ENCODE measurements around the gene INAFM1.

The INAFM1 gene

GRCh38 chr19:47256693-47257410 lies 17.8 kb upstream of the INAFM1 start:
- Histone ChIP-seq H3K9ac (ENCODE audit: low read length) (peak overlapping the region; percentile 51), H2AK5ac (ENCODE audit: low read length) (no peak overlapping the region), H3K4me3 (ENCODE audit: low read length) (no peak overlapping the region), H2BK5ac (ENCODE audit: low read length) (no peak overlapping the region), H3K4ac (ENCODE audit: low read depth, low read length) (no peak overlapping the region), H4K8ac (ENCODE audit: low read depth, low read length) (no peak overlapping the region), H3K27me3 (ENCODE audit: insufficient read depth, low read length, poor library complexity) (no peaks in the 10 kb centered on the region), H3K79me1 (ENCODE audit: low read length) (peaks cover 22% of the 10 kb centered on the region), H3K18ac (ENCODE audit: low read length) (no peak overlapping the region), H3K23ac (ENCODE audit: low read length) (no peak overlapping the region), H3K4me1 (ENCODE audit: control insufficient read depth, low read depth, low read length) (peaks cover 2% of the 10 kb centered on the region), H2BK15ac (replicated peaks; ENCODE audit: low read depth) (no peak overlapping the region), H3K36me3 (ENCODE audit: control insufficient read depth, insufficient read depth, low read length) (peaks cover 7% of the 10 kb centered on the region), H4K5ac (ENCODE audit: low read length) (no peak overlapping the region), H3K27ac (ENCODE audit: low read depth, low read length) (peak overlapping the region; percentile 25), H3K4me2 (ENCODE audit: low read length) (no peak overlapping the region), H3K56ac (ENCODE audit: low read length) (peak overlapping the region; percentile 90), H3K79me2 (ENCODE audit: control insufficient read depth, insufficient read depth, low read length) (peaks cover 12% of the 10 kb centered on the region), H2BK120ac (ENCODE audit: low read depth, low read length) (no peak overlapping the region)
- WGBS (ENCODE audit: extremely low coverage, insufficient coverage, low lambda C conversion rate) = no CpG with 5 or more reads among the region's 52 CpGs
- peak; percentile 99 for DNase-seq

GRCh38 chr19:47257411-47258169 lies 17.1 kb upstream of the INAFM1 start:
- Histone ChIP-seq H2AK5ac (ENCODE audit: low read length) (peak overlapping the region; percentile 59), H3K4ac (ENCODE audit: low read depth, low read length) (no peak overlapping the region), H2BK5ac (ENCODE audit: low read length) (peak overlapping the region; percentile 88), H3K4me2 (ENCODE audit: low read length) (peak overlapping the region; percentile 97), H4K8ac (ENCODE audit: low read depth, low read length) (no peak overlapping the region), H2BK120ac (ENCODE audit: low read depth, low read length) (no peak overlapping the region), H3K23ac (ENCODE audit: low read length) (peak overlapping the region; percentile 94), H3K27me3 (ENCODE audit: insufficient read depth, low read length, poor library complexity) (no peaks in the 10 kb centered on the region), H3K56ac (ENCODE audit: low read length) (peak overlapping the region; percentile 96), H3K79me1 (ENCODE audit: low read length) (peaks cover 23% of the 10 kb centered on the region), H4K5ac (ENCODE audit: low read length) (no peak overlapping the region), H3K27ac (ENCODE audit: low read depth, low read length) (peak overlapping the region; percentile 71), H3K36me3 (ENCODE audit: control insufficient read depth, insufficient read depth, low read length) (peaks cover 7% of the 10 kb centered on the region), H3K18ac (ENCODE audit: low read length) (peak overlapping the region; percentile 78), H2BK15ac (replicated peaks; ENCODE audit: low read depth) (no peak overlapping the region), H3K9ac (ENCODE audit: low read length) (peak overlapping the region; percentile 96), H3K79me2 (ENCODE audit: control insufficient read depth, insufficient read depth, low read length) (peaks cover 12% of the 10 kb centered on the region), H3K4me1 (ENCODE audit: control insufficient read depth, low read depth, low read length) (peaks cover 2% of the 10 kb centered on the region), H3K4me3 (ENCODE audit: low read length) (peak overlapping the region; percentile 65)
- DNase-seq = peak; percentile 88
- no CpG with 5 or more reads among the region's 29 CpGs for WGBS (ENCODE audit: extremely low coverage, insufficient coverage, low lambda C conversion rate)

GRCh38 chr19:47258434-47258833 lies 16.3 kb upstream of the INAFM1 start:
- peaks cover 2% of the 10 kb centered on the region for H3K4me1 ChIP-seq (ENCODE audit: control insufficient read depth, low read depth, low read length)
- no peak overlapping the region for H3K23ac ChIP-seq (ENCODE audit: low read length)
- H3K9ac ChIP-seq (ENCODE audit: low read length) = peak overlapping the region; percentile 96
- no peak overlapping the region for H3K4me3 ChIP-seq (ENCODE audit: low read length)
- peaks cover 12% of the 10 kb centered on the region for H3K79me2 ChIP-seq (ENCODE audit: control insufficient read depth, insufficient read depth, low read length)
- H2BK120ac ChIP-seq (ENCODE audit: low read depth, low read length) = no peak overlapping the region
- H2AK5ac ChIP-seq (ENCODE audit: low read length) = no peak overlapping the region
- H2BK15ac ChIP-seq (replicated peaks; ENCODE audit: low read depth) = no peak overlapping the region
- H3K18ac ChIP-seq (ENCODE audit: low read length) = no peak overlapping the region
- no peak for DNase-seq
- H3K79me1 ChIP-seq (ENCODE audit: low read length) = peaks cover 23% of the 10 kb centered on the region
- no peak overlapping the region for H3K4me2 ChIP-seq (ENCODE audit: low read length)
- peaks cover 7% of the 10 kb centered on the region for H3K36me3 ChIP-seq (ENCODE audit: control insufficient read depth, insufficient read depth, low read length)
- H4K5ac ChIP-seq (ENCODE audit: low read length) = no peak overlapping the region
- no peak overlapping the region for H3K27ac ChIP-seq (ENCODE audit: low read depth, low read length)
- no peak overlapping the region for H3K4ac ChIP-seq (ENCODE audit: low read depth, low read length)
- H3K27me3 ChIP-seq (ENCODE audit: insufficient read depth, low read length, poor library complexity) = no peaks in the 10 kb centered on the region
- H3K56ac ChIP-seq (ENCODE audit: low read length) = peak overlapping the region; percentile 96
- H2BK5ac ChIP-seq (ENCODE audit: low read length) = no peak overlapping the region
- WGBS (ENCODE audit: extremely low coverage, insufficient coverage, low lambda C conversion rate) = no CpG with 5 or more reads among the region's 9 CpGs
- no peak overlapping the region for H4K8ac ChIP-seq (ENCODE audit: low read depth, low read length)

GRCh38 chr19:47258895-47259555 lies 15.7 kb upstream of the INAFM1 start:
- H3K4ac ChIP-seq (ENCODE audit: low read depth, low read length) = no peak overlapping the region
- WGBS (ENCODE audit: extremely low coverage, insufficient coverage, low lambda C conversion rate) = no CpG with 5 or more reads among the region's 6 CpGs
- H3K18ac ChIP-seq (ENCODE audit: low read length) = no peak overlapping the region
- H3K79me1 ChIP-seq (ENCODE audit: low read length) = peaks cover 23% of the 10 kb centered on the region
- no peak overlapping the region for H2AK5ac ChIP-seq (ENCODE audit: low read length)
- no peak overlapping the region for H3K4me3 ChIP-seq (ENCODE audit: low read length)
- no peak overlapping the region for H4K8ac ChIP-seq (ENCODE audit: low read depth, low read length)
- peaks cover 12% of the 10 kb centered on the region for H3K79me2 ChIP-seq (ENCODE audit: control insufficient read depth, insufficient read depth, low read length)
- no peak overlapping the region for H2BK120ac ChIP-seq (ENCODE audit: low read depth, low read length)
- H3K4me1 ChIP-seq (ENCODE audit: control insufficient read depth, low read depth, low read length) = peaks cover 2% of the 10 kb centered on the region
- H3K9ac ChIP-seq (ENCODE audit: low read length) = no peak overlapping the region
- H2BK15ac ChIP-seq (replicated peaks; ENCODE audit: low read depth) = no peak overlapping the region
- peak overlapping the region; percentile 96 for H3K56ac ChIP-seq (ENCODE audit: low read length)
- no peak overlapping the region for H3K27ac ChIP-seq (ENCODE audit: low read depth, low read length)
- H3K27me3 ChIP-seq (ENCODE audit: insufficient read depth, low read length, poor library complexity) = no peaks in the 10 kb centered on the region
- no peak overlapping the region for H4K5ac ChIP-seq (ENCODE audit: low read length)
- no peak overlapping the region for H2BK5ac ChIP-seq (ENCODE audit: low read length)
- H3K4me2 ChIP-seq (ENCODE audit: low read length) = no peak overlapping the region
- peaks cover 7% of the 10 kb centered on the region for H3K36me3 ChIP-seq (ENCODE audit: control insufficient read depth, insufficient read depth, low read length)
- no peak for DNase-seq
- no peak overlapping the region for H3K23ac ChIP-seq (ENCODE audit: low read length)

- Histone ChIP-seq H3K27ac (ENCODE audit: low read depth, low read length) (no peak overlapping the region), H4K8ac (ENCODE audit: low read depth, low read length) (no peak overlapping the region)
Measured at GRCh38 chr19:47260476-47260875, 14.2 kb upstream of the INAFM1 start.

More at GRCh38 chr19:47260476-47260875, 14.2 kb upstream of the INAFM1 start:
- no peak overlapping the region for H3K4ac ChIP-seq (ENCODE audit: low read depth, low read length)
- peaks cover 9% of the 10 kb centered on the region for H3K36me3 ChIP-seq (ENCODE audit: control insufficient read depth, insufficient read depth, low read length)
- no peak overlapping the region for H3K56ac ChIP-seq (ENCODE audit: low read length)
- no peak overlapping the region for H3K4me3 ChIP-seq (ENCODE audit: low read length)
- no peak overlapping the region for H2AK5ac ChIP-seq (ENCODE audit: low read length)
- no peak overlapping the region for H3K4me2 ChIP-seq (ENCODE audit: low read length)
- WGBS (ENCODE audit: extremely low coverage, insufficient coverage, low lambda C conversion rate) = no CpG with 5 or more reads among the region's 17 CpGs
- H3K27me3 ChIP-seq (ENCODE audit: insufficient read depth, low read length, poor library complexity) = no peaks in the 10 kb centered on the region
- H3K18ac ChIP-seq (ENCODE audit: low read length) = no peak overlapping the region
- H3K79me2 ChIP-seq (ENCODE audit: control insufficient read depth, insufficient read depth, low read length) = peaks cover 12% of the 10 kb centered on the region
- H2BK120ac ChIP-seq (ENCODE audit: low read depth, low read length) = no peak overlapping the region
- no peak overlapping the region for H2BK5ac ChIP-seq (ENCODE audit: low read length)
- no peak for DNase-seq
- no peak overlapping the region for H3K23ac ChIP-seq (ENCODE audit: low read length)
- H2BK15ac ChIP-seq (replicated peaks; ENCODE audit: low read depth) = no peak overlapping the region
- peaks cover 23% of the 10 kb centered on the region for H3K79me1 ChIP-seq (ENCODE audit: low read length)
- peaks cover 2% of the 10 kb centered on the region for H3K4me1 ChIP-seq (ENCODE audit: control insufficient read depth, low read depth, low read length)
- no peak overlapping the region for H4K5ac ChIP-seq (ENCODE audit: low read length)
- no peak overlapping the region for H3K9ac ChIP-seq (ENCODE audit: low read length)
